Measurements from ENCODE around the gene S100A16. TPM values are rescaled to one million over a fixed set of nuclear protein-coding genes. Genes with fewer than 3 reads are reported as not detected.

The S100A16 gene
- polyA plus RNA-seq, 1 donor (not counting 4 experiments of a cell fraction or from before 2014, with no cell fraction given), result 1,620 TPM

GRCh38 chr1:153565529-153566374 is 47.2 kb downstream of the S100A16 start, which contains the start of gene S100A2:
TSS of gene S100A2 (minus strand) at chr1:153565844. CDS start at chr1:153563877, 1,967 bp downstream.
- TF ChIP-seq CTCF (optimal IDR thresholded peaks at IDR 0.05 in 1 of 3, IDR thresholded peaks at IDR 0.05 in 1 of 3, conservative IDR thresholded peaks at IDR 0.05 in 1 of 3; ENCODE audit: extremely low read depth in 1 of 3, insufficient read depth in 2 of 3, low read length in 3 of 3), result no peak
- TF ChIP-seq EZH2 (IDR thresholded peaks at IDR 0.05; ENCODE audit: low read length), result no peak
- H3K27me3 ChIP-seq (ENCODE audit: control insufficient read depth, extremely low read depth, insufficient read depth, low read length), result no peaks in the 10 kb centered on the region
- peaks cover 14 to 29% of the 10 kb centered on the region in 2 experiments for H3K36me3 ChIP-seq (ENCODE audit: control insufficient read depth in 2 of 2, extremely low read depth in 1 of 2, insufficient read depth in 2 of 2, low read length in 2 of 2)
- peaks cover 21% of the 10 kb centered on the region for H4K20me1 ChIP-seq (ENCODE audit: control insufficient read depth, extremely low read depth, insufficient read depth, low read length)
- dilution Hi-C loops (cut with MboI; ENCODE audit: extremely low pct_ligation_motif_present, low sequenced_read_pairs), result no loop called here
- no peak within 1 kb of the TSS for H2AFZ ChIP-seq (ENCODE audit: control insufficient read depth, low read length)
- peak within 1 kb of the TSS; percentile 61 to 99 (median 86) for H3K4me3 ChIP-seq (ENCODE audit: control insufficient read depth in 2 of 3, extremely low read depth in 1 of 3, insufficient read depth in 2 of 3, low read depth in 1 of 3, low read length in 3 of 3)
- H3K27ac ChIP-seq (ENCODE audit: control insufficient read depth, insufficient read depth, low read length), result peak within 1 kb of the TSS; percentile 100
- no peaks in the 10 kb centered on the region for H3K9me1 ChIP-seq (ENCODE audit: control insufficient read depth, extremely low read depth, insufficient read depth, low read length)
- peak within 1 kb of the TSS; percentile 99 for H3K9ac ChIP-seq (ENCODE audit: control insufficient read depth, extremely low read depth, insufficient read depth, low read length)
- no peaks in the 10 kb centered on the region for H3K9me3 ChIP-seq (ENCODE audit: control insufficient read depth, low read depth, low read length)
- peak; percentile 90 for FAIRE-seq
- peaks cover 21% of the 10 kb centered on the region for H3K79me2 ChIP-seq (ENCODE audit: control insufficient read depth, insufficient read depth, low read length)
- H3K4me2 ChIP-seq (ENCODE audit: control insufficient read depth, extremely low read depth, insufficient read depth, low read depth, low read length), result peak within 1 kb of the TSS; percentile 97
- peak; percentile 99 for DNase-seq (ENCODE audit: low read depth, low spot score)
- H3K4me1 ChIP-seq (ENCODE audit: control insufficient read depth, extremely low read depth, insufficient read depth, low read length), result peaks cover 29% of the 10 kb centered on the region

DNA sequence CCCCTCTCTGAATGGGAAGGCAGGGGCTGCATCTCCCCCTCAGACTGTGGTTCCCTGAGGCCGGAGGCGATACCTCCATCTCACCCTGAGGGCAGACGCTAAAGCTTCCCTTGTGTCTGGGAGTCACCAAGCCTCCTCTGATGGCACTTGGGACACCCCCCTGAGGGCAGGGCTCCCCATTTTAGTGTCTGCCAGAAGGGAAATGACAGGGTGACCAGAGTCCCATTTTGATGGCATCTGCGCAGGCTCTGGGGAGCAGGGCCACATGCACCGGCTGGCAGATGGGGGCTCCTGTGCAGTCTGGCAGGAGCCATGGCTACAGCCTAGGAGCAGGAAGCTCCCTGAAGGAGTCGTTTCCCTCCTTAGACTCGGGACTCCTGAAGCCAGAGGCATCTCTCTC is 48.9 kb downstream of the S100A16 start:
- peaks cover 15 to 29% of the 10 kb centered on the region in 2 experiments for H3K36me3 ChIP-seq (ENCODE audit: control insufficient read depth in 2 of 2, extremely low read depth in 1 of 2, insufficient read depth in 2 of 2, low read length in 2 of 2)
- H3K27me3 ChIP-seq (ENCODE audit: control insufficient read depth, extremely low read depth, insufficient read depth, low read length), result no peaks in the 10 kb centered on the region
- dilution Hi-C loops (cut with MboI; ENCODE audit: extremely low pct_ligation_motif_present, low sequenced_read_pairs), result no loop called here
- peaks cover 21% of the 10 kb centered on the region for H3K79me2 ChIP-seq (ENCODE audit: control insufficient read depth, insufficient read depth, low read length)
- H2AFZ ChIP-seq (ENCODE audit: control insufficient read depth, low read length), result no peak overlapping the region
- peak overlapping the region; percentile 97 for H3K4me2 ChIP-seq (ENCODE audit: control insufficient read depth, extremely low read depth, insufficient read depth, low read depth, low read length)
- H3K4me3 ChIP-seq (ENCODE audit: control insufficient read depth in 2 of 3, extremely low read depth in 1 of 3, insufficient read depth in 2 of 3, low read depth in 1 of 3, low read length in 3 of 3), result peak overlapping the region; percentile 61 to 99 (median 86)
- H4K20me1 ChIP-seq (ENCODE audit: control insufficient read depth, extremely low read depth, insufficient read depth, low read length), result peaks cover 21% of the 10 kb centered on the region
- H3K9me1 ChIP-seq (ENCODE audit: control insufficient read depth, extremely low read depth, insufficient read depth, low read length), result no peaks in the 10 kb centered on the region
- H3K27ac ChIP-seq (ENCODE audit: control insufficient read depth, insufficient read depth, low read length), result peak overlapping the region; percentile 100
- no peaks in the 10 kb centered on the region for H3K9me3 ChIP-seq (ENCODE audit: control insufficient read depth, low read depth, low read length)
- FAIRE-seq (no peak), DNase-seq (ENCODE audit: low read depth, low spot score) (no peak)
- TF ChIP-seq EZH2 (IDR thresholded peaks at IDR 0.05; ENCODE audit: low read length) (no peak), CTCF (optimal IDR thresholded peaks at IDR 0.05 in 1 of 3, IDR thresholded peaks at IDR 0.05 in 1 of 3, conservative IDR thresholded peaks at IDR 0.05 in 1 of 3; ENCODE audit: extremely low read depth in 1 of 3, insufficient read depth in 2 of 3, low read length in 3 of 3) (no peak)
- H3K9ac ChIP-seq (ENCODE audit: control insufficient read depth, extremely low read depth, insufficient read depth, low read length), result peak overlapping the region; percentile 99
- peaks cover 26% of the 10 kb centered on the region for H3K4me1 ChIP-seq (ENCODE audit: control insufficient read depth, extremely low read depth, insufficient read depth, low read length)

All from keratinocyte (primary cell).